DND-41 (cell line): ENCODE data around the gene PLPP6.

ENCODE experiments used
- CTCF ChIP-seq: IDR thresholded peaks from 2 replicates; pipeline ENCODE4 v1.5.1; 2012; ENCODE audit warnings: borderline replicate concordance, low read length, moderate library complexity, mild to moderate bottlenecking; ENCODE audit not compliant: poor library complexity, severe bottlenecking; ENCODE audit errors: extremely low read depth
- EZH2 ChIP-seq: IDR thresholded peaks from 3 replicates; pipeline ENCODE4 v1.6.1; 2012; ENCODE audit warnings: borderline replicate concordance, low read depth, mild to moderate bottlenecking, moderate library complexity, low read length, inconsistent platforms; ENCODE audit not compliant: severe bottlenecking

DNA sequence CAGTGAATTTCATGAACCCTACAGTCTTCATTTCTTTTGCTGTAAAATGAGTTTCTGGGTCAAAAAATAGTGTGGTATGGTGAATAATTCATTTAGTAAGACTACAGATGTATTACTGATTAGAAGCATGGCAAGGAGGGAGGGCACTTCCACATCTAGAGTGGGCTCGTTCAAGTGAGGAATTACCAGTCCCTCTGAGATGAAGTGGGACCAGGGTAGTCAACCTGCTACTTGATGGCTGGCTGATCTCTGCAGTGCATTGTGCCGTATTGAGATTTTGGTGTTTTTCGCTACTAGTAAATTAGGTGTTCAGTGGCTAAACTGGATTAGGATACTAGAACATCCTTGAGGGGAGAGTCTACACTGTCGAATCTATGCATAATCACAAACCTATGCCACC lies 28.1 kb downstream of the PLPP6 start:
- TF ChIP-seq CTCF (no peak), EZH2 (no peak)
